ENCODE data around the gene TKFC.

TKFC gene, protein sequence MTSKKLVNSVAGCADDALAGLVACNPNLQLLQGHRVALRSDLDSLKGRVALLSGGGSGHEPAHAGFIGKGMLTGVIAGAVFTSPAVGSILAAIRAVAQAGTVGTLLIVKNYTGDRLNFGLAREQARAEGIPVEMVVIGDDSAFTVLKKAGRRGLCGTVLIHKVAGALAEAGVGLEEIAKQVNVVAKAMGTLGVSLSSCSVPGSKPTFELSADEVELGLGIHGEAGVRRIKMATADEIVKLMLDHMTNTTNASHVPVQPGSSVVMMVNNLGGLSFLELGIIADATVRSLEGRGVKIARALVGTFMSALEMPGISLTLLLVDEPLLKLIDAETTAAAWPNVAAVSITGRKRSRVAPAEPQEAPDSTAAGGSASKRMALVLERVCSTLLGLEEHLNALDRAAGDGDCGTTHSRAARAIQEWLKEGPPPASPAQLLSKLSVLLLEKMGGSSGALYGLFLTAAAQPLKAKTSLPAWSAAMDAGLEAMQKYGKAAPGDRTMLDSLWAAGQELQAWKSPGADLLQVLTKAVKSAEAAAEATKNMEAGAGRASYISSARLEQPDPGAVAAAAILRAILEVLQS
- 15.0 to 21.8 reads per million in 2 donors for total RNA-seq

DNA sequence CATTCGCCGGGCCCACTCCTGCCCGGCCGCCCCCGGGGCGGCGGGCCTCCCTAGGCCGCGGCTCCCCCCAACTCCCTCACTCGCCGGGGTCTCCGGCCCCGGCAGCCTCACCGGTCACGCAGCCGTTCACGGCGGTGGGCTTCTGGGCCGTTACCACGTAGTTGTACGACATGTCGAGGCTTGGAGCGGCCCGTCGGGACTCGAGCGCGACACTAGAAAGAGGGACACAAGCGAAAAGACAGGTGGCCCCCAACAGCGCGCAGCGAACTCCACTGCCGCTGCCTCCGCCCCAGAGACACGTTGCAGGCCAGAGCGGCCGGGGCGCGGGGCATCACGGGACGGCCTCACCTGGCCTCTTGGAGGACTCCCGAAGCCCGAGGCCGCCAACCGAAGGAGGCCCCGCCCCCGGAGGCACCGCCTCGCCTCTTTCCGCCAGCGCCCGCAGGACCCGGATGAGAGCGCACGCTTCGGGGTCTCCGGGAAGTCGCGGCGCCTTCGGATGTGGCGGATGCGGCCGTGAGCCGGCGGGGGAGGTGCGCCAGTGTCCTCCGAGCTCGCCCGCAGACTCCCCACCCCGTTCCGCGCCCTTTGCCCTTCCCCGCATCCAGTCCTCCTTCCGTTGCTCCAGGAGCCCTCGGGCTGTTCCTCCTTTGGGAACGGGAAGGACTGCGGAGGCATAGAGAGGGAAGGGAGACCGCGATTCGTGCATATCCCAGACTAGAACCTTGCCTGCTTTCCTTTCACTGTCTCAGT, at the start of gene TKFC, which contains the start of gene DDB1:
Gene TKFC, plus strand, starts transcription at position 432 of the 753 bp plus-strand sequence. CDS start 1,501 bp downstream, outside the sequence.
Gene DDB1, minus strand, starts transcription at position 309 of the 753 bp plus-strand sequence. Its CDS starts 137 bp downstream, at position 172.
- DNase-seq, result peak; percentile 96

GRCh38 chr11:61283613-61284012, 49.4 kb upstream of the TKFC start:
- no peak for DNase-seq

DNA sequence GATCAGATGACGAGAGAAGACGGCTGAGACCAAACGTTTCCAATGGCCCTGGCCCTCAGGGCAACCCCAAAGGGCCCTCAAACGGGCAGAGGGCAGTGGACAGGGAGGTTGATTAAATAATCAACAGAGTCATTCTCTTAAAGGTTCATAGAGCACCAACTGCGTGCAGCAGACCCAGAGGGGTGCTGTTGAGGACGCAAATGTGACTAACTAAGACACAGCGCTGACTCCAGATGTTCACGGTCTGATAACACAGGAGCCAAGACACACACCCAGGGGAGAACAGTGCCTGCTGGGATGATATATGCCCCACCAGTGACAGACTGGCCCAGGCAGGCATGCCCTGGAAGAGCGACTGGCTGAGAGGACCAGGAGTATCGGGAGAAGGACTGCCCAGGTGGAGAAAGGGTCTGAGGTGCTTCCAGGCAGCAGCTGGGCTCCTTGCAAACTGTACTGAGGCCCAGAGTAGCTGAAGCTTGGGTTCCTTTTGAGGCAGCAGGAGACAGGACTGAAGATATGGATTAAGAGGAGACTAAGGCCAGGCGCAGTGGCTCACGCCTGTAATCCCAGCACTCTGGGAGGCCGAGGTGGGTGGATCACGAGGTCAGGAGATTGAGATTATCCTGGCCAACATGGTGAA, 45.6 kb upstream of the TKFC start:
- DNase-seq, result no peak

- DNase-seq, result no peak
These were observed 41.9 kb upstream of the TKFC start for GRCh38 chr11:61290905-61291690.

DNA sequence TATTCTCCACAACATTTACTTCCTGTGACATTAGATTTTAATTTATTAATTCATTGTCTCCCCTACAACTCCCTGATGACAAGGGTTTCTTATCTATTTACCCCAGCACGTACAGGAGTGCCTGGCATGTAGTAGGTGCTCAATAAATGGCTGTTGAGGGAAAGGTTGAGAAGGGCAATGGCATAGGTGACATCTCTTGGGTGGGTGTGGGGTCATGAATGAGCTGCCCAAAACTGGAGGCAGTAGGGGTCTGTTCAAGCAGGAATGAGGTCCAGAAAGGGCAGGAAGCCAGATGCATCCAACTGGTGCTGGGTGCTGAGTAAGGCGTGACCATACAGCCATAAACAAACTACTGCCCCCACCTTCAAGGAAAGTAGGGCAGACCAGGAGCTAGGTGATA, 40.7 kb upstream of the TKFC start:
- DNase-seq, result no peak

- DNase-seq, result no peak
These were observed 38.9 kb upstream of the TKFC start for GRCh38 chr11:61293867-61294716.

DNA sequence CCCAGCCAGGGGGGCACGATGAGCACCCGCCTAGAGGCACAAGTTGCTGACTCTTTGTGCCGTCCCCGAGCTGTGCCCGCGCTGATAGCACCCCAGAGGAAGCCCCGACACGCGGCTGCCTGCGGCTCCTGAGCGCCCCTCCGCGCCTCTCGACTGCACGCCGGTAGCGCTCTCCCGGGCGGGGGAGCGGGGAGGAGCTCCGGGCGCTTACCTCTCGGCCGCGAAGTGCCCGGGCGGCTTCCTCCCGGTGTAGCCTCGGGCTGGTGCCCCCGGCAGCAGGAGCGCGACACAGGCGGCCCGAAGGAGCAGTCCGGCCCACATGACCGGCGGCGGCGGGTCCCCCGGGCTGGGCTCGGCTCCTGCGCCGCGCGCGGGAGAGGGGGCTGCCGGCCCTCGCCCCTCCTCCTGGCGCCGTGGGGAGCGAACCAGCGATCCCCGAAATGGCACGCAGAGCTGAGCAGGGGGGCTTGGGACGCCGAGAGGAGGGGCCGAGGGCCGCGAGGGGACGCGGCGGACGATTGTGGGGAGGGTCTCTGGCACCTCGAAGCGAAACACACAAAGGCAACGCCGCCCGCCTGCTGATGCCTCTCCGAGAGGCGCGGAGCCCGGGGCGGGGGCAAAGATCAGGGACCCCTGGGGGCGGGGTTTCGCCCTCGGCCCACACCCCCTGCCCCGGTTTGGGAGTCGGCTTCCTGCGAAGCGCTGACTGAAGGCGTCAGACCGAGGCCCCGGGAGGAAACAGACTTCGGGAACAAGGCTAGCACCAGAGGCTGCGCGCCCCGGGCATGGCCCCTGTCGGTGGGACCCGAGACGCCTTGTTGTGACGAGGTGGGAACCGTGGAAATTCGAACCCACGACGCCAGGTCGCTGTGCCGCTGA, 38.1 kb upstream of the TKFC start, which contains the start of gene VWCE:
Gene VWCE, minus strand, starts transcription at position 600 of the 879 bp plus-strand sequence. Its CDS starts 279 bp downstream, at position 321.
- DNase-seq, result peak; percentile 31

DNA sequence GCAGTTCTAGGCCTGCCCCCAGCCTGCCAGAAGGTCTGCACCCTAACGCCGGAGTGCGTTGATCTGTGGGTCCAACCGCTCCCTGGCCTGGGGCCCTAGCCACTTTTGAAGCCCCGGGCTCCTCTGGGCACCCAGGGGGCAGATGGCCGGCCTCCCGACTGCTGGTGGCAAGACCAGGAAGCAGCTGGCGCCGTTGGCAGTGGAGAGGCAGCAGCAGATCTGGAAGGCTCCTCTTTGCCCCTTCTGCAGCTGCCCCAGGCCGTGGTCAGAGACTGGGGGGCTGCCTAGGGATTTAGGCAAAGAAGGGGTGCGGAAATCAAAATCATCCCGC, 37.5 kb upstream of the TKFC start:
- DNase-seq, result no peak

GRCh38 chr11:61297341-61297740, 35.7 kb upstream of the TKFC start:
- DNase-seq, result no peak

DNA sequence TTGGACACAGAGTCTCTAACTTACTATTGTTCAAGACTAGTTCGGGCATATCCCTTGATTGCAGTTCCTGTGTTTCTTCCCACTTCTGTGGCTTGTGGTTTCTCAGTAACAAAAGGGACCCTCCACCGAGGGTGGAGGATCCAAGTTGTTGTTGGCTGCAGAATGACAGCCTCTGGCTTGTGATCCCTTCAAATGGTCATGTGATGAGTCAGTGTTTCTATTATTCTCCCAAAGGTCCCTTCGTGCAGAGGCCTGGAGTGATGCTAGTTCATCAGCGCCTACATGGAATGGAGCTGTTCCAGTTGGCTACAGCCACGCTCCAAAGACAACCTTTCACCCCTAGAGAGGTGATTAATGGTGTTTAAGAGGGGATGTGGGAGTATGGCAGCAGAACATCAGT, 35.3 kb upstream of the TKFC start:
- DNase-seq, result no peak

DNA sequence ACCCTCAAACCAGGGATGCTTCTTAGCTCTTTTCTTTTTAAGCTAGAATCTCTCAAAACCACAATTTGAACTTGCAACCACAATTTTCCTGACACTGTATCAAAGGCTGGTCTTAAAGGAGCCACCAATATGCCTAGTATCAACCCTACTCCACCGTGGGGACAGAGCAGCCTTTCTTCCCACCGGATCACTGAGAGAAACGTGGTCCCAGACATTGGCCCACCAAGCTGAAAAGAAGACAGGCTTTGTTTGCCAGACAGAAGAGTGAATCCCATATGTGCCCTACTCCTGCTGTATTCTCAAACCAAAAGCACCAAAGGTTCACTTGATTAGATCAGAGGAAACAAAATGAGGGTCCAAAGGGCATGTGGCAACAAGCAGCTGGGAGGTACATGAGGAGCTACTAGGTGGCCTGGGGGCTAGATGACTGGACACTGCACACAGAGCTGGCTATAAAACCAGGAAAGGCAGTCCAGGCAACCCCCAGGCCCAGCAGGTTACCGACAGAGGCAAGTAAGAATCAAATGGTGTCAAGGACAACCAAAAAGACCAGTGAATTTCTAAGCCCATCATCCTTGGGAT, 34.3 kb upstream of the TKFC start:
- no peak for DNase-seq

DNA sequence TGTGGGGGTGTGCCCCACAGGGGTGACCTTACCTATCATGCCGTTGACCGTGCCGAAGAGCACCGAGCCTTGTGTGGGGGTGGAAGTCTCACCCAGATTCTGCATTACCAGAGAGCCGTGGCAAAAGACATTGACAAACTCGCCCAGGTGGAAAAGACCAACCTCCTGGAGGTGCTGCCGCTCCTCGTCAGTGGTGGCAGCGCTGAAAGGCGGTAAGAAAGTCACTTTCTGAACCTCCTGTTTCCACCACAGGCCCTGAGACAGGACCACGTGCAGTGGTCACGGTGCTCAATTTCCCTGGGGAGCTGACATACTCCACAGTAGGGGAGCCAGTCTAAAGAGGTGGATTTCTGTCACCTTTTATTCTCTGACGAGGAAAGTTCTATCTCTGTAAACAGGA, 30.5 kb upstream of the TKFC start:
- DNase-seq, result no peak

- DNase-seq, result no peak
These were observed 29.3 kb upstream of the TKFC start for GRCh38 chr11:61303725-61304124.

GRCh38 chr11:61305417-61305816, 27.6 kb upstream of the TKFC start:
- DNase-seq, result no peak

DNA sequence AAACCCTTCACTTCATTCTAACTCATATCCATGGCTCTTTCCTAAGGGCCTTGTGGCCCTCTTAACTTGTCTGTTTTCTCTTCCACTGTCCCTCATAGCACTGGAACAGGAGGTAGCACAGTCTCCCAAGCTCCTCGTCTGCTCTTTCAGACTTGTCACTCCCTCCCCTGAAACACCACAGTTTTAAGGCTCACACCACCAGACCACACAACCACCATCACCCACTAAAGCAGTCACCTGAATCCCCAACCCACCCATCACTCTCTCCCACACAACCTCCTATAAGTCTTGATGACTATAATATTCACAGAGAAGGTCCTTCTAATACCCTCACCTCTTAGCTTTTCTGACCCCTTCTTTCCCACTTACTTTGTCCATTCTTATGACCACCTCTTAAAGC, 26.8 kb upstream of the TKFC start:
- DNase-seq, result no peak

DNA sequence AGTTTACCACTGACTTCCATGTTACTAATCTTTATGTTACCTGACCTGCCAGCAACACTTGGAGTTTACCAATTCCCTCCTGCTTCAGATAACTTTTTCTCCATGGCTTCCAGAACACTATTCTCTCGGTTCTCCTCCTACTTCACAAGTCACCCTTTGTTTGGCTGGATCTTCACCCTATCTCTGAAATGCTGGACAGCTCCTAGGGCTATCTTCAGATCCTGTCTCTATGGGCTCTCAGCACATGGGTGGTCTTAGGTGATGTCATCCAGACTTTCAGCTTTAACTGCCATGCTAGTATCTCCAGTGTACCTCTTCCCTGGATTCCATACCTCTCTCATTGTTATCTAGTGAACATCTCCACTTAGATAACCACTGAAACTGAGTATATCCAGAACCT, 25.7 kb upstream of the TKFC start:
- no peak for DNase-seq

GRCh38 chr11:61309141-61309540, 23.9 kb upstream of the TKFC start:
- no peak for DNase-seq

- DNase-seq, result no peak
These were observed 23.3 kb upstream of the TKFC start for GRCh38 chr11:61309739-61310138.

DNA sequence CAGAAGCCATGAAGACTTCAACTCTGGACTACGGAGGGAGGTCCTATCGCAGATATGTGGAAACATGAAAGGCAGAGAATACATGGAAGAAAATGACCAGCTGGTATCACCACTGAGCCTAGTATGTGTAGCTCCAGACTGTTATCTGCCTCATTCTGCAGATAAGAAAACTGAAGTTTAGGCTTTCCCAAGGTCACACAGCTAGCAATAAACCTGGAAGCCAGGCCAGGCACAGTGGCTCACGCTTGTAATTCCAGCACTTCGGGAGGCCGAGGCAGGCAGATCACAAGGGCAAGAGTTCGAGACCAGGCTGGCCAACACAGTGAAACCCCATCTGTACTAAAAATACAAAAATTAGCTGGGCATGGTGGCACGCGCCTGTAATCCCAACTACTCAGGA, 22.3 kb upstream of the TKFC start:
- no peak for DNase-seq

GRCh38 chr11:61315260-61315659, 17.8 kb upstream of the TKFC start:
- DNase-seq, result no peak
